ENCODE data around the gene DHRSX.
"Not testable (repeated sequence)": the region's sequence is repeated elsewhere in the genome, so short reads cannot be mapped to it uniquely, and the experiment has no call there.

DHRSX gene

GRCh38 chrX:2237976-2238375 is 262.8 kb downstream of the DHRSX start:
- H3K9me3 Mint-ChIP-seq: peaks cover 11% of the 10 kb centered on the region
- DNase-seq: no peak
- H3K27ac Mint-ChIP-seq: no peak overlapping the region
- peaks cover 2% of the 10 kb centered on the region for H3K4me1 Mint-ChIP-seq (ENCODE audit: low read depth)
- peaks cover 77% of the 10 kb centered on the region for H3K36me3 Mint-ChIP-seq (ENCODE audit: low read depth)
- H3K27me3 Mint-ChIP-seq: no peaks in the 10 kb centered on the region
- no peak overlapping the region for H3K4me3 Mint-ChIP-seq

DNA sequence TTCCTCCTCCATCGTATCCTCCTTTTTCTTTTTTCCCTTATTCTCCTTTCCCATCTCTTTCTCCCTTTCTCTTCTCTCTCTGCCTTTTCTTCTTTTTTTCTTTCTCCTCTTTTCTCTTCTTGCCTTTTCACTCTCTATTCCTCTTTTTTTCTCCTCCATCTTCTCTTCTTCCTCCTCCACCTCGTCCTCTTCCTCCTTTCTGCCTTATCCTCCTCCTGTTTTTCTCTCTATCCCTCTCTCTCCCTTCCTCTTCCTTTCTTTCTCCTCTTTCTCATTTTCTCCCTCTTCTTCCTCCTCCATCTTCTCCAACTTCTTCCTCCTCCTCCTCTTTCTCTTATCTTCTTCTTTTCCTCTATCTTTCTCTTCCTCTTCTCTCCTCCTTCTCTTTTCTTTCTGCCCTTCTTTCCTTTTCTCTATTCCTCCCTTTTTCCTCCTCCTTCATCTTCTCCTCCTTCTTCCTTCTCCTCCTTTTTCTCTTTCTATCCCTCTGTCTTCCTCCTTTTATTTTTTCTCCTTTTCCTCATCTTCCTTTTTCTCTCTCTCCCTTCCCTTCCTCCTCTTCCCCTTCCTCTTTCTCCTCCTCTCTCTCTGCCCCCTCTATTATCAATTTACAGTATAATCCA is 269.1 kb downstream of the DHRSX start:
- H3K4me3 Mint-ChIP-seq: no peak overlapping the region
- no peaks in the 10 kb centered on the region for H3K27me3 Mint-ChIP-seq
- no peak overlapping the region for H3K27ac Mint-ChIP-seq
- DNase-seq: no peak
- peaks cover 28% of the 10 kb centered on the region for H3K9me3 Mint-ChIP-seq
- peaks cover 2% of the 10 kb centered on the region for H3K4me1 Mint-ChIP-seq (ENCODE audit: low read depth)
- H3K36me3 Mint-ChIP-seq (ENCODE audit: low read depth): peaks cover 42% of the 10 kb centered on the region

GRCh38 chrX:2230457-2230856 is 270.3 kb downstream of the DHRSX start:
- Mint-ChIP-seq H3K4me3 (no peak overlapping the region), H3K9me3 (peaks cover 29% of the 10 kb centered on the region), H3K36me3 (ENCODE audit: low read depth) (peaks cover 45% of the 10 kb centered on the region), H3K27ac (no peak overlapping the region), H3K27me3 (no peaks in the 10 kb centered on the region), H3K4me1 (ENCODE audit: low read depth) (peaks cover 2% of the 10 kb centered on the region)
- DNase-seq: no peak

GRCh38 chrX:2228536-2228935 is 272.2 kb downstream of the DHRSX start:
- Mint-ChIP-seq H3K9me3 (peaks cover 46% of the 10 kb centered on the region), H3K4me3 (no peak overlapping the region), H3K27ac (no peak overlapping the region), H3K27me3 (no peaks in the 10 kb centered on the region), H3K36me3 (ENCODE audit: low read depth) (peaks cover 53% of the 10 kb centered on the region), H3K4me1 (ENCODE audit: low read depth) (no peaks in the 10 kb centered on the region)
- DNase-seq: no peak

- no peaks in the 10 kb centered on the region for H3K27me3 Mint-ChIP-seq
- DNase-seq: no peak
- H3K9me3 Mint-ChIP-seq: peaks cover 49% of the 10 kb centered on the region
- H3K36me3 Mint-ChIP-seq (ENCODE audit: low read depth): peaks cover 56% of the 10 kb centered on the region
- no peak overlapping the region for H3K4me3 Mint-ChIP-seq
- H3K27ac Mint-ChIP-seq: no peak overlapping the region
- H3K4me1 Mint-ChIP-seq (ENCODE audit: low read depth): no peaks in the 10 kb centered on the region
Measured at GRCh38 chrX:2226906-2227656, 273.7 kb downstream of the DHRSX start.

DNA sequence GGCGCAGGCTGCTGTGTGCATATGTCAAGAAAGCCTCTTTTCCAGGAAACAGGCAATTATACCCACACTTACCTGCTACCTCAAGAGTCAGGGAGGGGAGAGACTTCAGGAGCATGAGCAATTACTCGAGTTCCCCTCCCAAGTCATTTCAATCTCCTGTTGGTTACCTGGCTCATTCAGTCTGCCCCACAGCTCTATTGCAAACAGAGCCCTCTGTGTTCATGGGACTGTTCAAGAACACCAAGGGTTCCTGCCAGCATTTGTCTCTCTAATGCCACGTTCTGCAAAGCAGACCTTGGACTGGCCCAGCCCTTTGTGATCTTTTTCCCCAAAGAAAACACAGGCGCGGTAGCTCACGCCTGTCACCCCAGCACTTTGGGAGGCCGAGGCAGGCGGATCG is 274.6 kb downstream of the DHRSX start:
- Mint-ChIP-seq H3K9me3 (peaks cover 55% of the 10 kb centered on the region), H3K36me3 (ENCODE audit: low read depth) (peaks cover 64% of the 10 kb centered on the region)
- DNase-seq: no peak

DNA sequence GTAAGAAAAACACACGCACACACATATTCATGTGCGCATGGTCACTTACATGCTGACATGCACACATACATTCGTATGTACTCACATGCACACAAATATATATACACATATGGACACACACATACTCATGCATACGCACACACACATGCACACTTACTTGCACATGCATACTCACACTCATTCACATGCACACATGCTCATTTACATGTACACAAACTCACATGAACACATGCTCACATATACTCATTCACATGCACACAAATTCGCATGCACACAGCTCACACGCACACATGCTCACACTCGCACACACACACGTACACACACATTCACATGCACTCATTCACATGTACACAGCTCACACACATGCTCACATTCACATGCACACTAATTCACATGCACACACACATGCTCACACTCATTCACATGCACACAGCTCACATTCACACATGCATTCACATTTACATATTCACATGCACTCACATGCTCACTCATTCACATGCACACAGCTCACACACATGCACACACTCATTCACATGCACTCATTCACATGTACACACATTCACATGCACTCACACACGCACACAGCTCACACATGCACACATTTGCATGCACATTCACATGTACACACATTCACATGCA is 276.1 kb downstream of the DHRSX start:
- Mint-ChIP-seq H3K4me1 (ENCODE audit: low read depth) (no peaks in the 10 kb centered on the region), H3K9me3 (peaks cover 59% of the 10 kb centered on the region), H3K27me3 (no peaks in the 10 kb centered on the region), H3K36me3 (ENCODE audit: low read depth) (peaks cover 68% of the 10 kb centered on the region), H3K27ac (no peak overlapping the region), H3K4me3 (no peak overlapping the region)
- DNase-seq: no peak

More for the DNA sequence above, 274.6 kb downstream of the DHRSX start:
- Mint-ChIP-seq H3K4me3 (no peak overlapping the region), H3K4me1 (ENCODE audit: low read depth) (no peaks in the 10 kb centered on the region), H3K27me3 (no peaks in the 10 kb centered on the region), H3K27ac (no peak overlapping the region)

- Mint-ChIP-seq H3K9me3 (peaks cover 58% of the 10 kb centered on the region), H3K27me3 (no peaks in the 10 kb centered on the region), H3K4me3 (no peak overlapping the region), H3K36me3 (ENCODE audit: low read depth) (peaks cover 69% of the 10 kb centered on the region), H3K27ac (no peak overlapping the region), H3K4me1 (ENCODE audit: low read depth) (no peaks in the 10 kb centered on the region)
- no peak for DNase-seq
Measured at GRCh38 chrX:2224161-2224560, 276.6 kb downstream of the DHRSX start.

- no peak for DNase-seq
- Mint-ChIP-seq H3K4me3 (no peak overlapping the region), H3K36me3 (ENCODE audit: low read depth) (peaks cover 93% of the 10 kb centered on the region), H3K9me3 (peaks cover 62% of the 10 kb centered on the region), H3K27me3 (no peaks in the 10 kb centered on the region), H3K27ac (no peak overlapping the region), H3K4me1 (ENCODE audit: low read depth) (no peaks in the 10 kb centered on the region)
Measured at GRCh38 chrX:2220829-2221567, 279.8 kb downstream of the DHRSX start.

DNA sequence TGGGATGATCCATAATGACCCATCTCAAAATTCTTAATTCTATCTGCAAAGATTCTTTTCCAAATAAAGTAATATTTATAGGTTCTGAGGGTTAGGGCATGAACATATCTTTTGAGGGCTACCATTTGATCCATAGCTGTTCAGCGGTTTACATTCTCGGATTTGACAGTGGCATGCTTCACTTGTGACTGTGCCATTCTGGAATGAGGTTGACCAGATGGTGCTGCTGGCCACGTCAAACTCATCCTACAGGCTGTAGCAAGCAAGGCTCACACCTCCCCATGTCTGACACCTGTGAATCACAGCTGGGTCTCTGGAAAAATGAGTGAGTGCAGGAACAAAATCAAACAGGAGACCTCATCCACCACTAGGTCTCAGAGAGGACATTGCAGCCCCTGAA is 280.5 kb downstream of the DHRSX start:
- no peak overlapping the region for H3K27ac Mint-ChIP-seq
- H3K4me3 Mint-ChIP-seq: no peak overlapping the region
- H3K4me1 Mint-ChIP-seq (ENCODE audit: low read depth): no peaks in the 10 kb centered on the region
- H3K36me3 Mint-ChIP-seq (ENCODE audit: low read depth): peaks cover 86% of the 10 kb centered on the region
- H3K9me3 Mint-ChIP-seq: peaks cover 62% of the 10 kb centered on the region
- H3K27me3 Mint-ChIP-seq: no peaks in the 10 kb centered on the region
- DNase-seq: no peak

DNA sequence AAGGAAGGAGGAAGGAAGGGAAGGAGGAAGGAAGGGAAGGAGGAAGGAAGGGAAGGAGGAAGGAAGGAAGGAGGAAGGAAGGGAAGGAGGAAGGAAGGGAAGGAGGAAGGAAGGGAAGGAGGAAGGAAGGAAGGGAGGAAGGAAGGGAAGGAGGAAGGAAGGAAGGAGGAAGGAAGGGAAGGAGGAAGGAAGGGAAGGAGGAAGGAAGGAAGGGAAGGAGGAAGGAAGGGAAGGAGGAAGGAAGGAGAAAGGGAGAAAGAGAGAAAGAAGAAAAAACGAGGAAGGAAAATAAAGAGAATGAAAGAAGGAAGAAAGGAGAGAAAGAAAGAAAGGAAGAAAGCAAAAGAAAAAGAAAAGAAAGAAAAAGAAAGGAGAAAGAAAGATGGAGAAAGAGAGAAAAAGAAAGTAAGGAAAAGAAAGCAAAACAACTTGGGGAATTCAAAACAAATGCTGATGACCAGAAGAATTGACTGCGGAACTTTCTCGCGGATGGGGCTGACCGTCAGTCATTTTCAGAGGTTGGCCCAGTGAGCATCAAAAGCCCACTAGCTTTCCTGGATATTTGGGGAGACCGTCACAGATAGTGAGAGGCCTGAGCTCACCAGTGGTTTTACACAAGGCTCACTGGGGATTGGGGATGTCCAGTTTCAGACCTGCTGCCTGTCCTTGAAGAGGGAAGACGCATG is 286.5 kb downstream of the DHRSX start:
- H3K4me3 Mint-ChIP-seq; H3K27me3 Mint-ChIP-seq; H3K4me1 Mint-ChIP-seq (ENCODE audit: low read depth); H3K27ac Mint-ChIP-seq; DNase-seq: not testable (repeated sequence)
- H3K36me3 Mint-ChIP-seq (ENCODE audit: low read depth): peaks cover 29% of the 10 kb centered on the region
- H3K9me3 Mint-ChIP-seq: peaks cover 31% of the 10 kb centered on the region

- H3K27ac Mint-ChIP-seq: not testable (repeated sequence)
Measured at GRCh38 chrX:2211667-2212066, 289.1 kb downstream of the DHRSX start.

DNA sequence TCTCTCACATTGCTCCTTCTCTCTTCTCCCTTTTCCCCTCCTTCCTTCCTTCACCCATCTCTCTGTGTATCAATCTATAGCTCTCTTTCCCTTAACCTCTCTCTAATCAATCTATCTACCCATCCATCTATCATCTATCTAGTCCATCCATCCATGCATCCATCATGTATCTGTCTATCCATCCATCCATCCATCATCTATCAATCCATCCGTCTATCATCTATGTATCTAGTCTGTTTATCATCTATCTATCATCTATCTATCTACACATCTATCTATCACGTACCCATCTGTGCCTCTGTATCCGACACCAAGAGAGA is 307.5 kb downstream of the DHRSX start:
- peaks cover 2% of the 10 kb centered on the region for H3K36me3 Mint-ChIP-seq (ENCODE audit: low read depth)
- peaks cover 25% of the 10 kb centered on the region for H3K9me3 Mint-ChIP-seq
- H3K4me3 Mint-ChIP-seq: no peak overlapping the region

More at GRCh38 chrX:2211667-2212066, 289.1 kb downstream of the DHRSX start:
- H3K4me3 Mint-ChIP-seq; H3K27me3 Mint-ChIP-seq; H3K4me1 Mint-ChIP-seq (ENCODE audit: low read depth); DNase-seq: not testable (repeated sequence)
- peaks cover 20% of the 10 kb centered on the region for H3K9me3 Mint-ChIP-seq
- peaks cover 16% of the 10 kb centered on the region for H3K36me3 Mint-ChIP-seq (ENCODE audit: low read depth)

DNA sequence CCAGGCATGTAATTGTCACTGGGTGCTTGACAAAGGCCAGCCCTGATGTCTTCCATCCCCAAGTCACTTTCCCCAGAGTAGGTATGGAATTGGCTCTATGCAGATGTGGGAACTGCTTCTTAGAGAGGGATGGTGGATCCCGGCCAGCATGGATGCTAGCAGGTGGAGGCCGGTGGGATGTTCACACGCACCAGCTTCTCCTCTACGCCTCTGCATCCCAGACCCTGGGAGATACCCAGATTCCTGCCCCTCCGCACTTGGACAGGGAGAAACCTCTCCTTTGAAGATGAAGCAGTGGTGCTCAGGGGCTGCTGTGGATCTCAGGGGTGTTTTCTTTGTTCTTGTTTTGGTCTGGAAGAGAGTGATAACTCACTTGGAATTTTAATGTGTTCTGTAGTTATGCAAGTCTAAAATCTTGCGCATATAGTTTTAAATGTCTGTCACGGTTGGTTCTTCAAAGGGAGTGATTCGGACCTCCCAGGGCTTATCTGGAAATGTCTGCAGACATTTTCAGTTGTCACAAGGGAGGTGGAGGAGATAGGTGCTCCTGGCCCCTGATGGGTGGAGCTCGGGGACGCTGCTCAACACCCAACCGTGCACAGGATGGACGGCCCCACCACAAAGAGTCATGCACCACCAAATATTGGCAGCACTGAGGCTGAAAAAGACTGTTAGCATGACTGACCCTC is 308.0 kb downstream of the DHRSX start:
- H3K4me1 Mint-ChIP-seq (ENCODE audit: low read depth): no peaks in the 10 kb centered on the region
- H3K9me3 Mint-ChIP-seq: peaks cover 25% of the 10 kb centered on the region
- H3K27me3 Mint-ChIP-seq: no peaks in the 10 kb centered on the region
- H3K4me3 Mint-ChIP-seq: no peak overlapping the region
- H3K27ac Mint-ChIP-seq: no peak overlapping the region
- H3K36me3 Mint-ChIP-seq (ENCODE audit: low read depth): peaks cover 3% of the 10 kb centered on the region
- no peak for DNase-seq

More for the DNA sequence above, 307.5 kb downstream of the DHRSX start:
- Mint-ChIP-seq H3K27ac (no peak overlapping the region), H3K27me3 (no peaks in the 10 kb centered on the region), H3K4me1 (ENCODE audit: low read depth) (no peaks in the 10 kb centered on the region)
- DNase-seq: no peak

Data from activated T-cell treated with anti-CD3 and anti-CD28 coated beads, Interleukin-2, amount 50 U/mL, for 24 hours (primary cell).